Effector CD4-positive, alpha-beta T cell (primary cell): ENCODE data around the gene LENG1.

Experiments used
- DNase-seq: peaks from one replicate; pipeline ENCODE4 v3.0.0-alpha.2; 2020

LENG1 gene

GRCh38 chr19:54137699-54138488, 21.6 kb downstream of the LENG1 start, which contains the start of gene CNOT3:
CNOT3 (plus strand) TSS chr19:54137762; CDS start chr19:54142979, 5,217 bp downstream.
- peak; percentile 31 for DNase-seq

DNA sequence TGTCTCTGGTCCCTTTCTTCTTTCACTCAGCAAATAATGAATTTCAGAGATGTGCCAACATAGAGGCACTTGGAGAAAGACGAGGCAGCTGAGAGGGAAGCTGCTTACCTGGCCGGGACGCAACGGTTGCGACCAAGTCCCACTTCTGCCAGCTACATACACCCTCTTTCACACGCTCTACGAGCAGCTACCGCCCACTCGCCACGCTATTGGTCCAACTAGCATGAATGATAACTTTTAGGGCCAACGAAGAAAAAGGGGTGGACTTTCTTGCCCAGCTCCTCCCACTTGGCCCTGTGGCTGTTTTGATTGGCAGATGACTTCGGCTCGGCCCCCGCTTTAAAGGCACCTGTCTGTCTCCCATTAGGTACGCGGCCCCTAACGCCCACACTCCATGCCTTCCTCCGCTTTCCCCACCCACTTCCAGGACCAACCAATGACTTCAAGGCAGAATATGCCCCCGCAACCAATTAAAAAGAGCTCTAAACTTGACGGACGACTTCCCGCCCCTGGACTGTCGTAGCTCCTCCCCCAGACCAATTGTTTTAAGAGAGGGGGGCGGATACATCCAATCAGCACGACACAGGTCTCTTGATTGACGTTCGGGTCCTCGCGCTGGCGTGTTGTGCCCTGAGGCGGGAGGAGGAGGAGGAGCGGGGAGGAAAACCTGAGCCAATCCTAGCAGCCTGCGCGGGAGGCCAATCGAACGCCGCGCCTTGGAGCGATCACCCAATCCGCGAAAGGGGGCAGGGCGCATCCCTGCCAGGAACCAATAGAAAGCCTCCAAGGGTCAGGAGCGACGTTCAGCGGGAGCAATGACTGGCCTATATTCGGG, 22.4 kb downstream of the LENG1 start:
- peak; percentile 98 for DNase-seq

DNA sequence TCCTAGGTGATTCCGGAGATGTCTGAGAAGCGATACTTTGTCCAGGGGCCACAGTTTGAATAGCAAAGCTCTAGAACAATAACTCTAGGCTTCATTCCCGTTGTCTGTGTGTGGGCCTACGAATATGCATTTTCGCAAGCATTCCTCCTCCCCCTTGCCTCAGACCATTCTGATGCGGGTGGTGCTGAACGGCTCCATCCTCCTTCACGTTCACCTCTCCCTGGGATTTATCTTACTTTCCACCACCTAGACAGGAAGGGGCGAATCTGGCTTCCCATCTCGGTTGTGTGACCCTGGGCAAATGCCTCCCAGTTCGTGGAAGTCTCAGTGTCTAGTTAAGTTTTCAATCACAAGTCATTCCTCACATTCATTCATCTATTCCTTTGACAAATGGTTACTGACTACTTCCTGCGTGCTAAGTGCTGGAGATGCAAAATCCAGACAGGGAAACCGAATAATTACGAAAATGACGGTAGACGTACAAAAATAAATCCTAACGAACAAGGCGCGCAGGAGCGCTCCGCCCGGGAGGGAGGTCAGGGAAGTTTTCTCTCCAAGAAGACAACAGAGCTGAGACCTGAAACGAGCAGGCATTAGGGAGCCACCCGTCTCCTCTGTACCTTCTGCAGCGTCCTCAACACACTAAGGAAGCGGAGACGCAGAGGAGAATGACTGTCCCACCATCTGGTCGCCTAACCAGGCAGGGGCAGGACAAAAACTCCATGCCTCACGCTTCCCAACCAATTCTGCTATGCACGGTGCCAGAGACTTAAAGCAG, 23.2 kb downstream of the LENG1 start:
- no peak for DNase-seq

- no peak for DNase-seq
These were observed 25.4 kb downstream of the LENG1 start for GRCh38 chr19:54133957-54134590.

GRCh38 chr19:54133312-54133956, 26.1 kb downstream of the LENG1 start:
- DNase-seq = no peak

GRCh38 chr19:54129617-54129996, 29.9 kb downstream of the LENG1 start:
- DNase-seq = no peak

DNA sequence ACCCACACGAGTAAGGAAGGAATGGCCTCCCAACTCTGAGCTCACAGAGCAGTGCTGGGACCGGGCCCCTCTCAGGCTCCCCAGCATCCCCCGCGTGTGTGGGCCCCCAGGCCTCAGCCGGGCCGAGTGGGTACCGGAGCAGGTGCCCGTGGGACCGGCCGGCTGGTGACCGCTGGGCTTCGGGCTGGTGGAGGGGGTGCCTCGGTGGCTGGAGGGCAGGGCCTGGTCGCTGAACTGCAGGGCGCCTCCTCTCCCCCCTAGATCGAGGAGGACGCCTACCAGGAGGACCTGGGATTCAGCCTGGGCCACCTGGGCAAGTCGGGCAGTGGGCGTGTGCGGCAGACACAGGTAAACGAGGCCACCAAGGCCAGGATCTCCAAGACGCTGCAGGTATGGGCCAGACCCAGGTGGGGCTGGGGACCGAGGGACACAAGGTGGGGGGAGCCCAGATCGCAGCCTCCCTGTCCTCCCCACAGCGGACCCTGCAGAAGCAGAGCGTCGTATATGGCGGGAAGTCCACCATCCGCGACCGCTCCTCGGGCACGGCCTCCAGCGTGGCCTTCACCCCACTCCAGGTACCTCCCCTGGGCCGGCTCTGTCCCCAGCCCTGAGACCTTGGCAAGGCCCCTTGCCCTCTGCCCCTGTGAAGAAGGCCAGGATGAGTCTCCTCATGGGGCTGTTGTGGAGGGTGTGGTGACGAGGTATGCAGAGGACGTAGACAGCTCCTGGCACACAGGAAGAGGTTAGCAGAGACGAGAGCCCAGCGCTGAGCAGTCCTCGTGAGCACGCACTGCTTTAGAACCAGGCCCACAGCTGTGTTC, 30.5 kb downstream of the LENG1 start:
- DNase-seq = no peak

DNA sequence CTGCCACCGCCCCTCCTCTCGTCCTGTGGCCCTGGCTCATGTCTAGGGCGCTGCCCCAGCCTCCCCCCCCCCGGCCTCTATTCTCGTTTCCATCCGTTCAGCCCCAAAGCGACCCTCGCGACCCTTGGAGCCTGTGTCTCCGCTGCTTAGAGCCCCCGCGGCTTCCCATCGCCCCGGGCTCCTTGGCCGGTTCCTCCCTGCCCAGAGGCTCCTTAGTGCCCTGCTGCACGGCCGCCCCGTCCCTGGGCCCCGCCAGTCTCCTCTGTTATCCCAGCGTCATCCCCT, 31.1 kb downstream of the LENG1 start:
- DNase-seq = no peak

DNA sequence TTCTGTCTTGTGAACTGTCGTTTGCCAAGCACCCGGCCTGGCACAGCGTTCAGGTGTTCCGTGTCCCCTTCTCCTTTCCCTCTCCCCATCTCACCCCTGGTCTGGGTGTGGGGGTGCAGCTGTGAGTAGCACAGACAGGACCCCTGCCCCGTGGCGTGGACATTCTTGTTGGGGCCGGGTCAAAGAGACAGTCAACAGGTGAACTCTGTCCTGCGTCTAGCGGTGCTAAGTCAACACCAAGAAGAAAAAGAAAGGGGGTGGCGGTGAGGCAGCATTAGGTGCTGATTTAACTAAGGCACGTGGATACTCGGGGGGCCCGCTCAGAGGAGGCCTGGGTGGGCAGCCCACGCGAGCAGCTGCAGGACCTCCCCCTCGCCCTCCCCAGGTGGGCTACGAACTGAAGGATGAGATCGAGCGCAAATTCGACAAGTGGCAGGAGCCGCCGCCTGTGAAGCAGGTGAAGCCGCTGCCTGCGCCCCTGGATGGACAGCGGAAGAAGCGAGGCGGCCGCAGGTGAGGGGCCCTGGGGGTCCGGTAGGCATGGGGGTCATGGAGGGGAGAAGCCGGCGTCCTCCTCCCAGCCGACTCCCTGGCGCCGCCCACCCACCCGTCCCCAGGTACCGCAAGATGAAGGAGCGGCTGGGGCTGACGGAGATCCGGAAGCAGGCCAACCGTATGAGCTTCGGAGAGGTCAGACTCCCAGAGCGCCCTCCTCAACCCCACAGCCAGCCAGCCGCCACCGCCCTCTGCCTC, 31.7 kb downstream of the LENG1 start:
- no peak for DNase-seq

- DNase-seq = no peak
These were observed 33.8 kb downstream of the LENG1 start for GRCh38 chr19:54125713-54126112.

DNA sequence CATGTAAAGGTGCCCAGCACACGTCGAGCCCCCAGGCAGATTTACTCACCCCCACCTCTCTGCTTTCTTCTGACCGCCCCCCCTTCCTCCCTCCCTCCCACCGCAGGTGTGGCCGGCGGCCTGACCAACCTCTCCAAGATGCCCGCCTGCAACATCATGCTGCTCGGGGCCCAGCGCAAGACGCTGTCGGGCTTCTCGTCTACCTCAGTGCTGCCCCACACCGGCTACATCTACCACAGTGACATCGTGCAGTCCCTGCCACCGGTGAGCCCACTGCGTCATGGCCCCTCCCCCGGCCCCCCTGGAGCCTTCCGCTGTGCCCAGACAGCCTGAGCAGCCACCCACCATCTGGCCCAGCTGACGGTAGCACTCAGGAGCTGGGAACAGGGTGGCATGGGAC, 35.1 kb downstream of the LENG1 start:
- DNase-seq = no peak

DNA sequence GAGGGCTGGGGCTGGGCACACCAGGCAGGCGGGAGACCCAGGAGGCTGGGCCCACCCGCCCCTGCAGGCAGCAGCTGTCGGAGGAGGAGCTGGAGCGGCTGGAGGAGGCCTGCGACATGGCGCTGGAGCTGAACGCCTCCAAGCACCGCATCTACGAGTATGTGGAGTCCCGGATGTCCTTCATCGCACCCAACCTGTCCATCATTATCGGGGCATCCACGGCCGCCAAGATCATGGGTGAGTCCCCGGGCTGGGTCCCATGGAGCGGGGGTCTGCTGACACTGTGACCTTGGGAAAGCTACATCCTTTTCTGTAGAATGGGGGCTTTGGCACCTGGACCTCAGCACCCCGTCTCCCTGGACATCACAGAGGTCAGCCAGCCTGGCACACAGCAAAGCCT, 35.8 kb downstream of the LENG1 start:
- no peak for DNase-seq

- no peak for DNase-seq
These were observed 38.3 kb downstream of the LENG1 start for GRCh38 chr19:54121259-54121658.

- DNase-seq = peak; percentile 98
These were observed 44.1 kb downstream of the LENG1 start, which contains the start of the genes PRPF31 and TFPT for GRCh38 chr19:54115109-54116063. PRPF31 (plus strand) TSS chr19:54115754; CDS start chr19:54118279, 2,525 bp downstream. TFPT (minus strand) TSS chr19:54115657; CDS start chr19:54115269, 388 bp downstream.

DNA sequence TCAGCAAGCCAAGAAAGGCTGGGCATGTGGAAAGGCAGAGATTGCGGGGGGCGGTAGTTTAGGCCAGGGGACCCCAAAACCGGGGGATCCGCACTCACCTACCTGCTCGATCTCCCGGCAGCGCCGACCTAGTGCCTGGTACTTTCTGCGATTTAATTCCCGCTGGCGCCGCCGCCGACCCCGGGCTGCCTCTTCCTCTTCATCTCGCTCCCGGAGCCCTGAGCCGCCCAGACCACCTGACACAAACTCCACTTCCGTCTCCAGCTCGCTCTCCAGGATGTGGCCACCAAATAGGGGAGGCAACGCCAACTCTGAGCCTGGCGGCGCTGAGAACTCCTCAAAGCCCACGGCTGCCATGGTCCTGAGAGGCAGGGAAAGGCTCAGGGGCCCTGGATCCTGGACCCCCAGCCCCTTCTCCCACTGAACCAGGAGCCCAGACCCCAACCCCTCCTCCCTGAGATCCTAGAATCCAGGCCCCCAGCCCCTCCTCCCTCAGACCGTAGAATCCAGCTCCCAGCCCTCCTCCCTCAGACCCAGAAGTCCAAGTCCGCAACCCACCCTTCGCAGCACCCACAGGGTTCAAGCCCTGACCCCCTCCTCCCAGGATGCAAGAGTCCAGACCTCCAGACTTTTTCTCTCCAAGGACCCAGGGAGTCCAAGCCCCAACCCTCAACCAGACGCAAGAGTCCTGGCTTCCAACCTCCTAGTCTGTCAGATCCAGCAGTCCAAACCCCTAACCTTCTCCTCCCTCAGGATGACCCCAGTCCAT, 45.0 kb downstream of the LENG1 start:
- peak; percentile 41 for DNase-seq

DNA sequence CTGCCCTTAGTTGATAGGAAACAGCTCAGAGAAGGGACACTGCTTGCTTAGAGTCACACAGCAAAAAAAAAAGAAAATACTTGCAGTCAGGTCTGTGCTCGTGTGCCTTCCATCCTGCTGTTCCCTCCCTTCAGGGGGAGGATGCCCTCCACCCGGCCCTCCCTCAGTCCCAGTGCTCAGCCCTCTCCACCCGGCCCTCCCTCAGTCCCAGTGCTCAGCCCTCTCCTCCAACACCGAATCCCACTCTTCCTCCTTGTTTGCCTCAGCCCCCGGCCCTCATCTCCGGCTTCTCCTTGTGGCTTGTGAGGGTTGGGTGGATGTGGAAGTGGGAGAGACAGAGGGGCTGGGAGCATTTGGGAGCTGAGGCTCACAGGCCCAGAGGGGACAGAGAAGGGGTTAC, 49.9 kb downstream of the LENG1 start:
- DNase-seq = no peak

GRCh38 chr19:54108496-54108895, 51.0 kb downstream of the LENG1 start:
- DNase-seq = no peak

DNA sequence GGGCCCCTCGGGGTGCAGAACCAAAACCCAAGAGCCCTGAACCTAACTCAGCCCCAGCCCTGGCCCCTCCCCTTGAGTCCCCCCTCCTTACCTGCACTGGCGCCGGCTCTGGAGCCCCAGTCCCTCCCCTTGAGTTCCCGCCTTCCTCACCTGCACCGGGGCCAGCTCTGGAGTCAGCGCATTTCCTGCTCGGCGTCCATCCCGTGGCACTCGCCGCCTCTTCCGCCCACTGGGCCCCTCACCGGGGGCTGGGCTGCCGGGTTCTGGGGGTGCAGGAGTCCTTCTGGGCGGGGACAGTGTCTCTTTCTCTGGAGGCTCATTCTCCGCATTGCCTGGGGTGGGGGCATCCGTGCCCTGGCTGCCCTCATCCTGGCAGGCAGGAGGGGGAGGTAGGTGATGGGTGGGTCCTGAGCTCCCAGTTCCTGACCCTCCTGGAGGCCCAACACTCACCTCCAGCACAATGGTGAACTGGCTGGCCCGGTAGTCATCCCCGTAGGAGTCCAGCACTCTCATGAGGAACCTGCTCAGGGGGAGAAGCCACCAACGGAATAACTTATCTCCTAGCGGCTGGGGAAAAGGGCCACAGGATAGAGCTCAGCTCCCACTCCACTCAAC, 51.5 kb downstream of the LENG1 start:
- DNase-seq = no peak
